MG63 (cell line): ENCODE measurements around the gene HDX. TPM values are rescaled to one million over a fixed set of nuclear protein-coding genes. Genes with fewer than 3 reads are reported as not detected.
"Not testable (repeated sequence)": the region's sequence is repeated elsewhere in the genome, so short reads cannot be mapped to it uniquely, and the experiment has no call there.

Source experiments
- DNase-seq: peaks from one replicate; pipeline ENCODE4 v3.0.0-alpha.2; 2020
- H3K27me3 ChIP-seq: fragments of 250-450 bp; sonication (Bioruptor Pico); 2 replicates; pipeline ENCODE4 v1.5.1; 2020; ENCODE audit warnings: mild to moderate bottlenecking, moderate library complexity
- H3K36me3 ChIP-seq: fragments of 250-450 bp; sonication (Bioruptor Pico); 2 replicates; pipeline ENCODE4 v1.5.1; 2020; ENCODE audit warnings: mild to moderate bottlenecking, moderate library complexity
- H3K4me3 ChIP-seq: fragments of 250-450 bp; sonication (Bioruptor Pico); 2 replicates; pipeline ENCODE4 v1.5.1; 2020; ENCODE audit warnings: mild to moderate bottlenecking, moderate library complexity
- H3K9me3 ChIP-seq: fragments of 250-450 bp; sonication (Bioruptor Pico); 2 replicates; pipeline ENCODE4 v1.5.1; 2020; ENCODE audit warnings: mild to moderate bottlenecking, moderate library complexity
- total RNA-seq: library from RNA; depleted of rRNA; stranded (reverse); fragments of >200 nt; shearing (Covaris generic); gene quantifications from 2 replicates; pipeline ENCODE4 v1.2.3, GENCODE V29; 2014; ENCODE audit warnings: low replicate concordance

The HDX gene
- total RNA-seq, 1 experiment from 2014 or later: 0.86 TPM

- no peak for DNase-seq
- Histone ChIP-seq H3K9me3 (no peaks in the 10 kb centered on the region), H3K27me3 (no peaks in the 10 kb centered on the region), H3K4me3 (no peak overlapping the region), H3K36me3 (no peaks in the 10 kb centered on the region)
Observed at GRCh38 chrX:84362184-84362838, 139.9 kb downstream of the HDX start.

- DNase-seq: no peak
- no peaks in the 10 kb centered on the region for H3K36me3 ChIP-seq
- no peak overlapping the region for H3K4me3 ChIP-seq
- H3K9me3 ChIP-seq: no peaks in the 10 kb centered on the region
- H3K27me3 ChIP-seq: no peaks in the 10 kb centered on the region
Observed at GRCh38 chrX:84358271-84358670, 144.0 kb downstream of the HDX start.

- DNase-seq: no peak
- Histone ChIP-seq H3K9me3 (no peaks in the 10 kb centered on the region), H3K36me3 (no peaks in the 10 kb centered on the region), H3K27me3 (no peaks in the 10 kb centered on the region), H3K4me3 (no peak overlapping the region)
Observed at GRCh38 chrX:84357296-84357695, 145.0 kb downstream of the HDX start.

GRCh38 chrX:84340968-84341367, 161.3 kb downstream of the HDX start:
- Histone ChIP-seq H3K4me3 (no peak overlapping the region), H3K36me3 (no peaks in the 10 kb centered on the region), H3K27me3 (no peaks in the 10 kb centered on the region), H3K9me3 (no peaks in the 10 kb centered on the region)
- DNase-seq: no peak

DNA sequence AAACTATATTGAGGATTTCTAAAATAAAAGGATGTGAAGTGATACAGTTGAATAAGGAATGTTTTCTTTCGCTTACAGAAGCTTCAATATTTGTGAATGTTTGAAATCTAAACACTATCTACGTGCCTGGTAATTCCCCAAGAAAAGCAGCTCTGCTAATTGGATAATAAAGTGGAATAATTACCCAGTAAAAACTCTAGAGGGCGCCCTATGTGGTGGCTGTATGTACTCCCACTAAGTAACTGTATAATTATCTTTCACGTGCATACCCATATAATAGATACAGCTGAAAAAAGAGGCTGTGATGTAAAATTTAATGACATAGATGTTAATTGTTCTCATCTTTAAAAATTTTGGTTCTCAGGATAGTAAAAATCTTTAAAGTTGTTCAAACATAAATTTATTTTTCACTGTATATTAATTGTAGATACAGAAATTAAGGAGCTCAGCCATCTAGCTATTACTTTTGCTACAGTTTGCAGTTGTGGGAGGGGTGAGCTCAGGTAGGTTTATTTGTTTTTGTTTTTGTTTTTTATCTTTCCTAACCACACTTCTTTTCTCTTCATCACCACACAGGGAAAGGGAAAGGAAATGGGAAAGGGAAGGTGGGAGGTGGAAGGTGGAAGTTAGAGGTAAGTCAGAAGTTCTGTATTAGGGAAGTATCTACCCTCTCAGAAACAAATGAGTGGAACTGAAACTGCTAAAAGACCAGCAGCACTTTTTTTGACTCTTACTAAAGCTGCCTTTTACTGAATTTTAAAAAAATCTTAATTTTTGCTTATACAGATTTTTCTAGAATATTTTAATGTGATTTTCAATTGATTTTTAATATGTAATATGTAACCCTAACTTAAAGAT, 162.5 kb downstream of the HDX start:
- no peaks in the 10 kb centered on the region for H3K36me3 ChIP-seq

GRCh38 chrX:84336646-84337045, 165.6 kb downstream of the HDX start:
- Histone ChIP-seq H3K4me3 (no peak overlapping the region), H3K9me3 (no peaks in the 10 kb centered on the region), H3K36me3 (no peaks in the 10 kb centered on the region), H3K27me3 (no peaks in the 10 kb centered on the region)
- no peak for DNase-seq

More for the DNA sequence above, 162.5 kb downstream of the HDX start:
- H3K27me3 ChIP-seq: no peaks in the 10 kb centered on the region
- no peak for DNase-seq
- no peak overlapping the region for H3K4me3 ChIP-seq
- no peaks in the 10 kb centered on the region for H3K9me3 ChIP-seq

- Histone ChIP-seq H3K9me3 (no peaks in the 10 kb centered on the region), H3K27me3 (no peaks in the 10 kb centered on the region), H3K4me3 (no peak overlapping the region), H3K36me3 (no peaks in the 10 kb centered on the region)
- DNase-seq: no peak
Observed at GRCh38 chrX:84335121-84335520, 167.1 kb downstream of the HDX start.

DNA sequence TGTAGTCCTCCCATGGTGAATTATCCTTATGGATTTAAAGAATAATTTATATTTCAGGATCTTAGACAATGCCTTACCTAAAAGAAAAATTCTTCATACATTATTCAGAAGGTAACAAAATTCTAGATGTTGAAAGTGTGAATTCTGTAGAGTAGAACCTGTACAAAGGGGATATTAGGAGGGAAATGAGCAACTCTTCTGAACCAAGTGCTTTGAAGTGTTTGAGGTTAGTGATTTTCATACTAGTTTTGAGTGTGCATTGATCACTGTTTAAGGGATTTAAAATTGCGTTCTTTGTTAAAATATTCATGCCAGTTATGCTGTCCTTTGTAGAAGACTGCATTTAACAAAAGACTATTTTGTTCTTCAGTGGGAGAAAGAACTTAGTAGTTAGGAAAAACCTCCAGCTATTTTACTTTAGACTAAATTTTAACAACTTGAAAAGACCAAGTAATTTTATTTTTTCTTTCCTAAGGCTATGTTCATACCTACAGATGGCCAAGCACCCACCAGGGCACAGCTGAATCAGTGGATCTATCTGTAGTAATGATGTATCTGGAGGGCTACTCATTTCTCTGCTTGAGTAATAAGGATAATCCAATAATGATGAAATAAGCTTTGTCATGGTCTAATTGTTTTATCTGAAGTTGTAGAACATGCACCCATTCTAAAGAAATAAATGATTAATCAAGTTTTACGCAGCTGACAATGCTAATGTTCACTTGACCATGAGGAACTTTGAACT, 180.0 kb downstream of the HDX start:
- Histone ChIP-seq H3K4me3 (no peak overlapping the region), H3K36me3 (no peaks in the 10 kb centered on the region)

DNA sequence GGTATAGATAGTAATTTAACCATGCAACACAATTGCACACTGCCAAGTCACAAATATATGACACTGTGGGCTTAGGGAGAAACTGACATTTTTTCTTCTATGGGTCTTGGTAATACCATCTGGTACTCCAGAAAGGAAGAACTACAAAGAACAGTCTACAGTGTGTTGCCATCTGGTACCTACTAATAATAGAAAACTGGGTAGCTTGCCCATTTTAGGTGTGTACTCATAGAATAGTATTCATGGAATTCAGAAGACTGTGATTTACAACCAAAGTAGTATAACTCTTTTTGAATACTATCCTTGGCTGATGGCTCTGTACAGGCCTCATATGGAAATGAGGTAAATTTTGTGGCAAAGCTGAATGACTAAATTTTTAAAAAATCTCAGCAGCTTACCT, 181.6 kb downstream of the HDX start:
- Histone ChIP-seq H3K9me3 (no peaks in the 10 kb centered on the region), H3K4me3 (no peak overlapping the region), H3K27me3 (no peaks in the 10 kb centered on the region), H3K36me3 (no peaks in the 10 kb centered on the region)
- DNase-seq: no peak

More for the DNA sequence above, 180.0 kb downstream of the HDX start:
- DNase-seq: no peak
- no peaks in the 10 kb centered on the region for H3K9me3 ChIP-seq
- H3K27me3 ChIP-seq: no peaks in the 10 kb centered on the region

DNA sequence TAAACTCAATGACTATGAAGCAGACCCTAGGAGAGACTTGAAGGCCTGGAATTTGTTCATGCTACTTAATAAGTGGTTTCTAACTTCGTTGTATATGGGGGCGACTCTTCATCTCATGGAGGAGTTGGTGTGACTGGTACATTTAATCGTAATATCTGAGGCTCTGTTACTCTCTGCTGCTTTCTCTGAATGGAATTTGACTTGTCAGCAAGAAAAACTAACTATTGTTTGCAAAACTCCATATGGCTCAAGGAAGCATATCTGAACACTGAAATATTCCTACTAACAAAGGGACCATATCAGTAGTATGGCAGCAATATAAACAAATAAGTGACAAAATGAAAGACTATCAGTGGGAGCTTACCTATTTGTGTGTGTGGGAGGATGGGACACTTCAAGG, 182.2 kb downstream of the HDX start:
- Histone ChIP-seq H3K27me3 (no peaks in the 10 kb centered on the region), H3K4me3 (no peak overlapping the region), H3K36me3 (no peaks in the 10 kb centered on the region), H3K9me3 (no peaks in the 10 kb centered on the region)
- DNase-seq: no peak

DNA sequence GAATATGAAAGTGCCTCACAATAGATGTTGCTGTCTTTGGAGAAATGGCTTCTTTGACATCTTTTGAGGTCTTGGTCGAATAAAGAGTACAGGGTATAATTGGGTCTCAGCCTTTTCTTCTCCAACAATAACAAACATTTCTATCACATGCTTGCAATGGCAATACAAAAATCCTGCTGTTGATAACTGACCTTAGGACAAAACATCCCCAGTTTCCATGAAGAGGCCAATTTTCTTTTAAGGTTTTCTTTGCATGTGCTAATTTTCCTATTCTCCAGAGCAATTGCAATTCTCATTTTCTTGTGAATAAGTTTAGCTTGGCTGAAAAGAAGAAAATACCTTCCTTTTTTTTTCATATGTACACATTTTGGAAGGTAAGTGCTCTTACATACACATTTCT, 183.6 kb downstream of the HDX start:
- no peaks in the 10 kb centered on the region for H3K36me3 ChIP-seq
- H3K4me3 ChIP-seq: no peak overlapping the region
- H3K27me3 ChIP-seq: no peaks in the 10 kb centered on the region
- no peaks in the 10 kb centered on the region for H3K9me3 ChIP-seq
- DNase-seq: no peak

GRCh38 chrX:84315946-84316345, 186.3 kb downstream of the HDX start:
- H3K4me3 ChIP-seq, H3K36me3 ChIP-seq, H3K9me3 ChIP-seq, DNase-seq, H3K27me3 ChIP-seq: not testable (repeated sequence)
